ENCODE data around the gene FOXP1. TPM values are rescaled to one million over a fixed set of nuclear protein-coding genes. Genes with fewer than 3 reads are reported as not detected.

Gene FOXP1
- total RNA-seq, 4 donors from 2014 or later: 54.2 to 152 (median 129) TPM

DNA sequence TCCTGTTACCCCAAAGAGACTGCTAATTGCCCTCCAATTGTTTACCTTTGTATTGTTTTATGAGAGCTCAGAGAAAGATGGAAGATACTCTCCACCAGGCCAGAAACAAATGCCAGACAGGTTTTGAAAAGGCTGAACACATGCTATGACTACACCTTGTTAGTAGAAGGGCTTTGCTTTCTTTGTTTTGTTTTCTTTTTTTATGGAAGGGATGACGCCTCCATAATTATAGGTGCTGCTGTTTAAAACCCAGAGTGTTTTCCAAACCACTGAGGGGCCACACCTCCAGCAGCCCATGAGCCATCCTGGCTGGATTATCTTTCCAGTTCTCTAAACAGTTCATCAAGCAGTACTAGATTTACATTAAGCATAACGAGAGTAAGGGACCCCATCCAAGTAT lies 5.6 kb upstream of the FOXP1 start:
- H3K4me3 ChIP-seq: no peak overlapping the region
- H3K9me3 ChIP-seq: no peaks in the 10 kb centered on the region
- H3K27me3 ChIP-seq: no peaks in the 10 kb centered on the region
- no peaks in the 10 kb centered on the region for H3K4me1 ChIP-seq
- H3K36me3 ChIP-seq: no peaks in the 10 kb centered on the region
- no peak overlapping the region for H3K27ac ChIP-seq
- TF ChIP-seq, protein P1, sequence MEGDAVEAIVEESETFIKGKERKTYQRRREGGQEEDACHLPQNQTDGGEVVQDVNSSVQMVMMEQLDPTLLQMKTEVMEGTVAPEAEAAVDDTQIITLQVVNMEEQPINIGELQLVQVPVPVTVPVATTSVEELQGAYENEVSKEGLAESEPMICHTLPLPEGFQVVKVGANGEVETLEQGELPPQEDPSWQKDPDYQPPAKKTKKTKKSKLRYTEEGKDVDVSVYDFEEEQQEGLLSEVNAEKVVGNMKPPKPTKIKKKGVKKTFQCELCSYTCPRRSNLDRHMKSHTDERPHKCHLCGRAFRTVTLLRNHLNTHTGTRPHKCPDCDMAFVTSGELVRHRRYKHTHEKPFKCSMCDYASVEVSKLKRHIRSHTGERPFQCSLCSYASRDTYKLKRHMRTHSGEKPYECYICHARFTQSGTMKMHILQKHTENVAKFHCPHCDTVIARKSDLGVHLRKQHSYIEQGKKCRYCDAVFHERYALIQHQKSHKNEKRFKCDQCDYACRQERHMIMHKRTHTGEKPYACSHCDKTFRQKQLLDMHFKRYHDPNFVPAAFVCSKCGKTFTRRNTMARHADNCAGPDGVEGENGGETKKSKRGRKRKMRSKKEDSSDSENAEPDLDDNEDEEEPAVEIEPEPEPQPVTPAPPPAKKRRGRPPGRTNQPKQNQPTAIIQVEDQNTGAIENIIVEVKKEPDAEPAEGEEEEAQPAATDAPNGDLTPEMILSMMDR (IDR thresholded peaks at IDR 0.05): no peak
- TF ChIP-seq POLR2A (IDR thresholded peaks at IDR 0.05): no peak
- intact Hi-C loops (cut with DNase I; ENCODE audit: low total_unique reads): no loop called here
- DNase-seq: no peak

DNA sequence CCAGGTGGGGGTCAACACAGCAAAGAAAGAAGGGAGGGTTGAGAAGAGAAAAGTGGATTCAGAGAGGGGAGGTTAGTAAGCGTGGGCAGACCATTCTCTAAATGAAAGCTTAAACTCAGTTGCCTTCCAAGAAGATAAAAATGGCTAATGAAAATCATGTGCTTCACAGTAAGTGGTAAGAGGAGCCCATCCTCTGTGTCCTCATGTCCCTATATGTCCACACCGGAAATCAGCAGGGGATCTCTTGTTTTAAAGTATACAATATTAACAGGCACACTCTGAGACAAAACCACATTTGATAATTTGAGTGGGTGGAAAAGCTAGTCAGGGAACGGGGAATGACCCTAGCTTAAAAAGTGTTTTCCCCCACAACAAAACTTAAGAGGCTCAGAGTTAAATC lies 4.4 kb upstream of the FOXP1 start:
- H3K4me1 ChIP-seq: no peaks in the 10 kb centered on the region

GRCh38 chr3:71586810-71587242 lies 3.3 kb upstream of the FOXP1 start:
- no peak for TF ChIP-seq POLR2A (IDR thresholded peaks at IDR 0.05)
- TF ChIP-seq, protein P1 (IDR thresholded peaks at IDR 0.05): no peak
- no peak overlapping the region for H3K27ac ChIP-seq
- no peaks in the 10 kb centered on the region for H3K9me3 ChIP-seq
- no peaks in the 10 kb centered on the region for H3K36me3 ChIP-seq
- no peak overlapping the region for H3K4me3 ChIP-seq
- intact Hi-C loops (cut with DNase I; ENCODE audit: low total_unique reads): no loop called here
- no peak for DNase-seq
- no peaks in the 10 kb centered on the region for H3K27me3 ChIP-seq
- no peaks in the 10 kb centered on the region for H3K4me1 ChIP-seq

More for the DNA sequence above, 4.4 kb upstream of the FOXP1 start:
- intact Hi-C loops (cut with DNase I; ENCODE audit: low total_unique reads): no loop called here
- no peaks in the 10 kb centered on the region for H3K9me3 ChIP-seq
- TF ChIP-seq, protein P1 (IDR thresholded peaks at IDR 0.05): no peak
- H3K36me3 ChIP-seq: no peaks in the 10 kb centered on the region
- DNase-seq: no peak
- no peaks in the 10 kb centered on the region for H3K27me3 ChIP-seq
- no peak overlapping the region for H3K4me3 ChIP-seq
- no peak overlapping the region for H3K27ac ChIP-seq

DNA sequence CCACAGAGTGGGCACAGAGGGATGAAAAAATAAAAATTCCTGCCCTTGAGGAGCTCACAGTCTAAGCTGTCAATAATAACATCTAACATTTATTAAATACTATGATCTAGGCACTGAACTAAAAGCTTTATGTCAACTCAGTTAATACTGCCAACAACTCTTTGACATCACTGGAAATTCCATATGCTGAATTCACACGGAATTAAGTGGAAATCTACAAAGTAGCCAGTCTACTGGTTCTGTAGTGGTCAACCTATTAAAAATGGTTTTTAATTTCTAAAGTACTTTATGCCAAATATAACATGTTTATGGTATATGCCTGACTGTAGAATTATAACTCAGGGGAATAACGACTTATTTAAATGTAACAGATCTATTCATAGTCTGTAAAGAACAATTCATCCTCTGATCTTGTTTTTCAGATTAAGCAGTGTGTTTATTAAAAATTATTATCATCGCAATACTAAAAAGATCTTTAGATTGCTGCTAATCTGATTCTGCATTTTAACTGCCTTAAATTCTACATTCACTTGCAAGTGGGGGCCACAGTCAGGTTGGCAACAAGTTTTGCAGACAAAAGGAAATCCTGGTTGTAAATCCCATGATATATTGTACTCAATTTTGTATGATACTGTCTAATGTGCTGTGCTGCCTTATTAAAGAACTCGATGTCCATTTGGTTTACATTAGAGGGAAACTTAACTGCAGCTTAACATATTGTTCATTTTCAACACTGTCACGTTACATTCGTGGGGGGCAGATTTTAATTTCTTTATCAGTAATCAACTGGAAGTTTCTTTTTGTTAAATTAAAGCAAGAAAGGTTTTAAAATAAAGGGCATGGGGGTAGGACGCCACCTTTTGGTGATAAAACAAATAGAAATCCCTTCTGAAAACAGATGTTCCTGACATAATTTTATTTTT lies 2.6 kb upstream of the FOXP1 start:
- intact Hi-C loops (cut with DNase I; ENCODE audit: low total_unique reads): no loop called here
- peak in 1 of 2 donors; percentile 33 for DNase-seq
- H3K36me3 ChIP-seq: no peaks in the 10 kb centered on the region

DNA sequence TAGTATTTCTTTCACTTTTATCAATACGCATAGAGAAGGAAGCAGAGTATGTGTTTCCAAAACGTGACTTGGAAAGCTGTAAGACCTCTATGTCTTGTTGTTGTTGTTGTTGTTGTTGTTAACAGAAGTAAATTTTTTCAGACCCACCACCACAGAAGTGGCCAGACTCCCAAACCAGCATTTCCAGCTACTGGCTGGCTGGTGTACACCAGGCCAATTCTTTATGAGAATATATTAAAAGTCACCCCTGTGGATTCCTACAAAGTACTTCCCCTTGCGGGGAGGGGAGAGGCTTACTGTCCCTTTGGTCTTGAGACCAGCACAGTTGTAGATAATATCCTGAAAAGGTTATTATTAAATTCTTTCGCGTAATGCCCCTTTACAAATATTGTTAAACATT lies 1.6 kb upstream of the FOXP1 start:
- H3K36me3 ChIP-seq: no peaks in the 10 kb centered on the region
- H3K4me1 ChIP-seq: no peaks in the 10 kb centered on the region
- no peaks in the 10 kb centered on the region for H3K27me3 ChIP-seq
- no peak for TF ChIP-seq POLR2A (IDR thresholded peaks at IDR 0.05)
- TF ChIP-seq, protein P1 (IDR thresholded peaks at IDR 0.05): no peak
- H3K9me3 ChIP-seq: no peaks in the 10 kb centered on the region
- intact Hi-C loops (cut with DNase I; ENCODE audit: low total_unique reads): no loop called here
- peak overlapping the region in 1 of 2 donors; percentile 69 for H3K4me3 ChIP-seq
- peak overlapping the region; percentile 98 to 99 for H3K27ac ChIP-seq
- DNase-seq: no peak

More for the DNA sequence above, 2.6 kb upstream of the FOXP1 start:
- Histone ChIP-seq H3K27me3 (no peaks in the 10 kb centered on the region), H3K4me1 (no peaks in the 10 kb centered on the region), H3K27ac (peak overlapping the region; percentile 98 to 99), H3K4me3 (no peak overlapping the region), H3K9me3 (no peaks in the 10 kb centered on the region)
- TF ChIP-seq POLR2A (IDR thresholded peaks at IDR 0.05): no peak
- TF ChIP-seq, protein P1 (IDR thresholded peaks at IDR 0.05): peak; percentile 65 to 81 (median 75)

Data from uterus (tissue), 4 donors.